ENCODE results near the gene NR2F1-AS1. TPM values are rescaled to one million over a fixed set of nuclear protein-coding genes. Genes with fewer than 3 reads are reported as not detected.

Gene NR2F1-AS1
- total and polyA plus RNA-seq, 4 donors: 2.0 to 4.0 (median 2.1) TPM

GRCh38 chr5:93431250-93431649 is 149.8 kb downstream of the NR2F1-AS1 start:
- no peak overlapping the region for H3K27ac ChIP-seq (ENCODE audit: low read depth in 1 of 2, low read length in 2 of 2)
- no peaks in the 10 kb centered on the region for H3K4me1 ChIP-seq (ENCODE audit: control insufficient read depth in 4 of 4, insufficient read depth in 4 of 4, low read length in 3 of 4)
- no peak overlapping the region for H3K9ac ChIP-seq (ENCODE audit: low read depth in 1 of 2, low read length in 2 of 2)
- H3K4me3 ChIP-seq (ENCODE audit: low read depth in 1 of 3, low read length in 3 of 3): no peak overlapping the region
- no peaks in the 10 kb centered on the region for H3K9me3 ChIP-seq (ENCODE audit: control insufficient read depth in 4 of 4, low read length in 3 of 4)
- H3K27me3 ChIP-seq (ENCODE audit: control insufficient read depth in 4 of 4, insufficient read depth in 4 of 4, low read length in 3 of 4): no peaks in the 10 kb centered on the region
- 40% methylated on average over 1 of the region's 1 CpG for WGBS
- no peaks in the 10 kb centered on the region for H3K36me3 ChIP-seq (ENCODE audit: control insufficient read depth in 4 of 4, insufficient read depth in 3 of 4, low read depth in 1 of 4, low read length in 3 of 4)
- no peak for TF ChIP-seq YY1 (IDR thresholded peaks at IDR 0.05)
- TF ChIP-seq EGR1 (IDR thresholded peaks at IDR 0.05; ENCODE audit: low read depth in 2 of 2): no peak
- no peak for TF ChIP-seq RAD21 (IDR thresholded peaks at IDR 0.05)
- no peak for TF ChIP-seq HNF4G (IDR thresholded peaks at IDR 0.05)
- TF ChIP-seq REST (IDR thresholded peaks at IDR 0.05): no peak
- no peak for TF ChIP-seq FOXA2 (IDR thresholded peaks at IDR 0.05)
- no peak for TF ChIP-seq ZBTB33 (IDR thresholded peaks at IDR 0.05)
- TF ChIP-seq, protein P1, sequence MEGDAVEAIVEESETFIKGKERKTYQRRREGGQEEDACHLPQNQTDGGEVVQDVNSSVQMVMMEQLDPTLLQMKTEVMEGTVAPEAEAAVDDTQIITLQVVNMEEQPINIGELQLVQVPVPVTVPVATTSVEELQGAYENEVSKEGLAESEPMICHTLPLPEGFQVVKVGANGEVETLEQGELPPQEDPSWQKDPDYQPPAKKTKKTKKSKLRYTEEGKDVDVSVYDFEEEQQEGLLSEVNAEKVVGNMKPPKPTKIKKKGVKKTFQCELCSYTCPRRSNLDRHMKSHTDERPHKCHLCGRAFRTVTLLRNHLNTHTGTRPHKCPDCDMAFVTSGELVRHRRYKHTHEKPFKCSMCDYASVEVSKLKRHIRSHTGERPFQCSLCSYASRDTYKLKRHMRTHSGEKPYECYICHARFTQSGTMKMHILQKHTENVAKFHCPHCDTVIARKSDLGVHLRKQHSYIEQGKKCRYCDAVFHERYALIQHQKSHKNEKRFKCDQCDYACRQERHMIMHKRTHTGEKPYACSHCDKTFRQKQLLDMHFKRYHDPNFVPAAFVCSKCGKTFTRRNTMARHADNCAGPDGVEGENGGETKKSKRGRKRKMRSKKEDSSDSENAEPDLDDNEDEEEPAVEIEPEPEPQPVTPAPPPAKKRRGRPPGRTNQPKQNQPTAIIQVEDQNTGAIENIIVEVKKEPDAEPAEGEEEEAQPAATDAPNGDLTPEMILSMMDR (IDR thresholded peaks at IDR 0.05; ENCODE audit: low read depth, low read length, missing input control): no peak
- TF ChIP-seq RXRA (IDR thresholded peaks at IDR 0.05): no peak
- TF ChIP-seq MAX (IDR thresholded peaks at IDR 0.05): no peak
- no peak for TF ChIP-seq JUND (IDR thresholded peaks at IDR 0.05)
- no peak for DNase-seq (ENCODE audit: low spot score)

- Histone ChIP-seq H3K4me3 (ENCODE audit: low read depth in 1 of 3, low read length in 3 of 3) (no peak overlapping the region), H3K9ac (ENCODE audit: low read depth in 1 of 2, low read length in 2 of 2) (no peak overlapping the region), H3K27me3 (ENCODE audit: control insufficient read depth in 4 of 4, insufficient read depth in 4 of 4, low read length in 3 of 4) (no peaks in the 10 kb centered on the region), H3K27ac (ENCODE audit: low read depth in 1 of 2, low read length in 2 of 2) (no peak overlapping the region), H3K4me1 (ENCODE audit: control insufficient read depth in 4 of 4, insufficient read depth in 4 of 4, low read length in 3 of 4) (no peaks in the 10 kb centered on the region), H3K36me3 (ENCODE audit: control insufficient read depth in 4 of 4, insufficient read depth in 3 of 4, low read depth in 1 of 4, low read length in 3 of 4) (no peaks in the 10 kb centered on the region), H3K9me3 (ENCODE audit: control insufficient read depth in 4 of 4, low read length in 3 of 4) (no peaks in the 10 kb centered on the region)
- no peak for TF ChIP-seq RAD21 (IDR thresholded peaks at IDR 0.05)
- TF ChIP-seq FOXA2 (IDR thresholded peaks at IDR 0.05): no peak
- WGBS: 76% methylated on average over 2 of the region's 2 CpGs
- DNase-seq (ENCODE audit: low spot score): no peak
These were observed 150.3 kb downstream of the NR2F1-AS1 start for GRCh38 chr5:93430673-93431199.
